Measurements from ENCODE around the gene HSD11B2. TPM values are rescaled to one million over a fixed set of nuclear protein-coding genes. Genes with fewer than 3 reads are reported as not detected.

Gene HSD11B2
- total RNA-seq, 1 experiment from 2014 or later, result 33.4 TPM

GRCh38 chr16:67445126-67445426, 14.2 kb downstream of the HSD11B2 start:
- ATAC-seq, result no peak
- H3K4me3 Mint-ChIP-seq, result no peak overlapping the region
- H3K9me3 Mint-ChIP-seq, result no peaks in the 10 kb centered on the region
- ChIA-PET CTCF (interaction anchor here (1.0 to 12.8 kb wide), 17 partner anchors 9 to 371 kb away, joined by 3 to 234 read pairs (median 9); partner anchors contain the start of genes ATP6V0D1, FHOD1, HSD11B2 and KCTD19), POLR2A (interaction anchor here (1.4 kb wide), 1 partner anchor 14 kb away, joined by 3 read pairs; the partner anchor contains the start of gene HSD11B2)
- H3K27me3 Mint-ChIP-seq (ENCODE audit: low read depth), result no peaks in the 10 kb centered on the region
- H3K27ac Mint-ChIP-seq, result no peak overlapping the region
- H3K36me3 Mint-ChIP-seq, result 0 out of 2 replicates have a peak, but pooled peaks cover 3% of the 10 kb centered on the region
- peaks cover 6% of the 10 kb centered on the region for H3K4me1 Mint-ChIP-seq
- no peak for DNase-seq (ENCODE audit: low spot score)
- TF ChIP-seq E2F1 (CRISPR knock-in tag; IDR thresholded peaks at IDR 0.05) (no peak), EMX1 (CRISPR knock-in tag; IDR thresholded peaks at IDR 0.05) (no peak), ZNF263 (CRISPR knock-in tag; IDR thresholded peaks at IDR 0.05; ENCODE audit: low read depth) (no peak), ZNF532 (CRISPR knock-in tag; IDR thresholded peaks at IDR 0.05; ENCODE audit: borderline replicate concordance) (no peak), TP53 (CRISPR knock-in tag; IDR thresholded peaks at IDR 0.05) (no peak)

GRCh38 chr16:67445441-67445912, 14.6 kb downstream of the HSD11B2 start:
- no peaks in the 10 kb centered on the region for H3K9me3 Mint-ChIP-seq
- no peak for DNase-seq (ENCODE audit: low spot score)
- H3K27me3 Mint-ChIP-seq (ENCODE audit: low read depth), result no peaks in the 10 kb centered on the region
- TF ChIP-seq ZNF512 (CRISPR knock-in tag; IDR thresholded peaks at IDR 0.05; ENCODE audit: borderline replicate concordance), result no peak
- no peak overlapping the region for H3K4me3 Mint-ChIP-seq
- 0 out of 2 replicates have a peak, but pooled peaks cover 3% of the 10 kb centered on the region for H3K36me3 Mint-ChIP-seq
- ChIA-PET POLR2A (interaction anchor here (1.4 kb wide), 1 partner anchor 15 kb away, joined by 3 read pairs; the partner anchor contains the start of gene HSD11B2), CTCF (interaction anchor here (0.6 to 12.8 kb wide), 21 partner anchors 10 to 371 kb away, joined by 3 to 234 read pairs (median 4); partner anchors contain the start of genes ATP6V0D1, HSD11B2, KCTD19 and LRRC36)
- peaks cover 6% of the 10 kb centered on the region for H3K4me1 Mint-ChIP-seq
- H3K27ac Mint-ChIP-seq, result no peak overlapping the region
- peak; percentile 22 for ATAC-seq

GRCh38 chr16:67445913-67446907, 15.3 kb downstream of the HSD11B2 start:
- ATAC-seq, result no peak
- Mint-ChIP-seq H3K27ac (no peak overlapping the region), H3K36me3 (0 out of 2 replicates have a peak, but pooled peaks cover 3% of the 10 kb centered on the region), H3K9me3 (no peaks in the 10 kb centered on the region), H3K4me3 (no peak overlapping the region), H3K4me1 (peaks cover 6% of the 10 kb centered on the region), H3K27me3 (ENCODE audit: low read depth) (no peaks in the 10 kb centered on the region; the same call in 1 of the 2 replicates)
- POLR2A ChIA-PET, result interaction anchor here (1.4 kb wide), 1 partner anchor 16 kb away, joined by 3 read pairs; the partner anchor contains the start of gene HSD11B2
- CTCF ChIA-PET, result interaction anchor here (0.6 to 12.8 kb wide), 21 partner anchors 10 to 370 kb away, joined by 3 to 234 read pairs (median 4); partner anchors contain the start of genes ATP6V0D1, HSD11B2, KCTD19 and LRRC36
- DNase-seq (ENCODE audit: low spot score), result no peak
- TF ChIP-seq ATF3 (CRISPR knock-in tag; conservative IDR thresholded peaks at IDR 0.05) (no peak), ERG (CRISPR knock-in tag; IDR thresholded peaks at IDR 0.05) (no peak), AR (CRISPR knock-in tag; IDR thresholded peaks at IDR 0.05) (no peak), ZNF416 (CRISPR knock-in tag; IDR thresholded peaks at IDR 0.05) (no peak), ARID4B (CRISPR knock-in tag; IDR thresholded peaks at IDR 0.05; ENCODE audit: borderline replicate concordance) (no peak)
